H1 (cell line): Measurements from ENCODE around the gene ZNF487. TPM values are rescaled to one million over a fixed set of nuclear protein-coding genes. Genes with fewer than 3 reads are reported as not detected.
A peak's percentile ranks its signal among the peaks of the same experiment; 100 is the strongest.

Experiments used
- E2F6 ChIP-seq: IDR thresholded peaks from 2 replicates; pipeline ENCODE4 v1.6.1; 2012; ENCODE audit warnings: inconsistent platforms
- HDAC6 ChIP-seq: IDR thresholded peaks from one replicate; pipeline ENCODE4 v1.7.1; 2012; ENCODE audit warnings: low read depth, mild to moderate bottlenecking, inconsistent platforms, low read length, moderate library complexity
- JUN ChIP-seq: IDR thresholded peaks from 2 replicates; pipeline ENCODE4 v1.6.1; 2011; ENCODE audit warnings: low read depth, mild to moderate bottlenecking, improper control_type of control experiment, low read length
- KDM4A ChIP-seq: IDR thresholded peaks from one replicate; pipeline ENCODE4 v1.7.1; 2012; ENCODE audit warnings: low read depth, mild to moderate bottlenecking, moderate library complexity, low read length, inconsistent platforms; ENCODE audit not compliant: severe bottlenecking
- NRF1 ChIP-seq: IDR thresholded peaks from 2 replicates; pipeline ENCODE4 v1.6.1; 2011; ENCODE audit warnings: mild to moderate bottlenecking, low read depth, low read length, improper control_type of control experiment
- POLR2A ChIP-seq, 2 experiments: IDR thresholded peaks; 1 replicate in 1 of 2; 2 replicates in 1 of 2; pipeline ENCODE4 v1.6.1; 2011; ENCODE audit warnings: low read depth in 2 of 2, low read length in 2 of 2, mild to moderate bottlenecking in 2 of 2; ENCODE audit errors: control extremely low read depth in 1 of 2
- POLR2AphosphoS5 ChIP-seq: IDR thresholded peaks from 2 replicates; pipeline ENCODE4 v1.6.1; 2011; ENCODE audit warnings: low read depth, low read length
- SRF ChIP-seq: IDR thresholded peaks from 2 replicates; pipeline ENCODE4 v1.6.1; 2011; ENCODE audit warnings: mild to moderate bottlenecking, low read depth, low read length, moderate library complexity
- TAF1 ChIP-seq: IDR thresholded peaks from 2 replicates; pipeline ENCODE4 v1.6.1; 2011; ENCODE audit warnings: mild to moderate bottlenecking, low read depth, low read length
- TBP ChIP-seq: IDR thresholded peaks from 2 replicates; pipeline ENCODE4 v1.6.1; 2011; ENCODE audit warnings: low read depth, low read length, improper control_type of control experiment
- YY1 ChIP-seq: IDR thresholded peaks from 2 replicates; pipeline ENCODE4 v1.6.1; 2011; ENCODE audit warnings: low read depth, mild to moderate bottlenecking, low read length
- polyA plus RNA-seq, 7 experiments: library from polyadenylated mRNA; depleted of rRNA in 3 of 7; stranded (reverse) in 5 of 7; unstranded in 2 of 7; fragments of >200 nt in 5 of 7; fragments of 200-250 nt in 2 of 7; gene quantifications; 1 replicate in 5 of 7; 2 replicates in 1 of 7; 4 replicates in 1 of 7; pipeline versions ENCODE4 v1.2.1 to v1.2.3, GENCODE V29; 2011 to 2013; ENCODE audit warnings: missing spikeins in 2 of 7, mixed read lengths in 2 of 7
- total RNA-seq: library from RNA; stranded (reverse); fragmentation: NEBNext Ultra II Directional; extraction: Animal tissue kit (Norgen Biotek cat#: 25700); gene quantifications from 2 replicates; pipeline ENCODE4 v1.2.1, GENCODE V29; 2021
- TF ChIP-seq, protein P1 (sequence below): IDR thresholded peaks from 2 replicates; pipeline ENCODE4 v1.6.1; 2012; ENCODE audit warnings: inconsistent platforms

ZNF487 gene
- total and polyA plus RNA-seq, 2 of the 8 experiments (the other 6 are each of a cell fraction or from before 2014, with no cell fraction given), result 1.9 to 2.5 TPM

GRCh38 chr10:43407576-43408330 lies 29.2 kb upstream of the ZNF487 start (continued):
- TF ChIP-seq HDAC6, result no peak
- peak; percentile 23 to 91 for TF ChIP-seq POLR2A (IDR thresholded peaks at IDR 0.05; ENCODE audit: control extremely low read depth in 1 of 2, low read depth in 2 of 2, low read length in 2 of 2)
- no peak for TF ChIP-seq NRF1
- TF ChIP-seq JUN, result no peak
- TF ChIP-seq SRF, result no peak
- peak; percentile 38; the same call in 1 of the 2 replicates for TF ChIP-seq TBP
- TF ChIP-seq POLR2AphosphoS5, result peak; percentile 74
- peak; percentile 71 for TF ChIP-seq TAF1
- TF ChIP-seq KDM4A, result no peak
- TF ChIP-seq, protein P1, sequence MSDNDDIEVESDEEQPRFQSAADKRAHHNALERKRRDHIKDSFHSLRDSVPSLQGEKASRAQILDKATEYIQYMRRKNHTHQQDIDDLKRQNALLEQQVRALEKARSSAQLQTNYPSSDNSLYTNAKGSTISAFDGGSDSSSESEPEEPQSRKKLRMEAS, result peak; percentile 62; the same call in 1 of the 2 replicates
- peak; percentile 37; the same call in 1 of the 2 replicates for TF ChIP-seq E2F6
- TF ChIP-seq YY1, result no peak
- TF ChIP-seq, all 59 proteins: peak for 15
